Keratinocyte (primary cell): ENCODE data around the gene CACNA1H.

ENCODE experiments used
- EZH2 ChIP-seq: IDR thresholded peaks from one replicate; pipeline ENCODE4 v1.6.1; 2012; ENCODE audit warnings: inconsistent platforms, mild to moderate bottlenecking, low read length, moderate library complexity
- TF ChIP-seq, protein P1 (sequence below), 3 experiments: IDR thresholded peaks in 1 of 3; conservative IDR thresholded peaks in 1 of 3; optimal IDR thresholded peaks in 1 of 3; 2 replicates in 2 of 3; 3 replicates in 1 of 3; pipeline versions ENCODE3 to v1.5.1; 2011; ENCODE audit warnings: low read length in 3 of 3, mild to moderate bottlenecking in 3 of 3, moderate library complexity in 2 of 3, control low read depth in 1 of 3, inconsistent platforms in 1 of 3; ENCODE audit not compliant: insufficient read depth in 2 of 3; ENCODE audit errors: extremely low read depth in 1 of 3

DNA sequence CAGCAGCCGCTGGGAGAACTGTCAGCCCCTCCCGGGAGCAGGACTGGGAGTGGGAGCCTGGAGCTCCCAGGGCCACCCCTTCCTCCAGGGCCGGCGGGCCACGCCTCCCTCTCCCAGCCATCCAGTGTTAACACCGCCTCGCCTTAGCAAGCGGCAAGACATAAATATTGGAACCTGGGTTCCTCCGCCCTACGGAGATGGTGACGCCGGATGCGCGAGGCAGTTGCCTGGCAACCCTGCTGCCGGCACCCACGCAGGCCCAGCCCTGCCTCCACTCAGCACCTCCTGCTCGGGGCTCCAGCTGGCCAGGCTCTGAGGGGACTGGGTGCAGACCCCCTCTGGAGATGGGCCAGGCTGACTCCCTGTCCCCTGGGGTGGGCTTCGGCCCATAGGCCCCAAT is 27.4 kb upstream of the CACNA1H start:
- TF ChIP-seq, protein P1, sequence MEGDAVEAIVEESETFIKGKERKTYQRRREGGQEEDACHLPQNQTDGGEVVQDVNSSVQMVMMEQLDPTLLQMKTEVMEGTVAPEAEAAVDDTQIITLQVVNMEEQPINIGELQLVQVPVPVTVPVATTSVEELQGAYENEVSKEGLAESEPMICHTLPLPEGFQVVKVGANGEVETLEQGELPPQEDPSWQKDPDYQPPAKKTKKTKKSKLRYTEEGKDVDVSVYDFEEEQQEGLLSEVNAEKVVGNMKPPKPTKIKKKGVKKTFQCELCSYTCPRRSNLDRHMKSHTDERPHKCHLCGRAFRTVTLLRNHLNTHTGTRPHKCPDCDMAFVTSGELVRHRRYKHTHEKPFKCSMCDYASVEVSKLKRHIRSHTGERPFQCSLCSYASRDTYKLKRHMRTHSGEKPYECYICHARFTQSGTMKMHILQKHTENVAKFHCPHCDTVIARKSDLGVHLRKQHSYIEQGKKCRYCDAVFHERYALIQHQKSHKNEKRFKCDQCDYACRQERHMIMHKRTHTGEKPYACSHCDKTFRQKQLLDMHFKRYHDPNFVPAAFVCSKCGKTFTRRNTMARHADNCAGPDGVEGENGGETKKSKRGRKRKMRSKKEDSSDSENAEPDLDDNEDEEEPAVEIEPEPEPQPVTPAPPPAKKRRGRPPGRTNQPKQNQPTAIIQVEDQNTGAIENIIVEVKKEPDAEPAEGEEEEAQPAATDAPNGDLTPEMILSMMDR (optimal IDR thresholded peaks at IDR 0.05 in 1 of 3, IDR thresholded peaks at IDR 0.05 in 1 of 3, conservative IDR thresholded peaks at IDR 0.05 in 1 of 3; ENCODE audit: extremely low read depth in 1 of 3, insufficient read depth in 2 of 3, low read length in 3 of 3), result no peak
- TF ChIP-seq EZH2, result no peak
